GM19239 (cell line): ENCODE data around the gene FAM151B.
"Not testable (repeated sequence)": the region's sequence is repeated elsewhere in the genome, so short reads cannot be mapped to it uniquely, and the experiment has no call there.

Experiments used
- DNase-seq: peaks from one replicate; pipeline ENCODE4 v3.0.0; 2011; ENCODE audit warnings: low spot score; ENCODE audit not compliant: insufficient read length
- FAIRE-seq: peaks from 2 replicates; lab custom pipeline; 2011; peaks lifted over from hg19 to GRCh38; lab: Jason Lieb, UNC

FAM151B gene, protein sequence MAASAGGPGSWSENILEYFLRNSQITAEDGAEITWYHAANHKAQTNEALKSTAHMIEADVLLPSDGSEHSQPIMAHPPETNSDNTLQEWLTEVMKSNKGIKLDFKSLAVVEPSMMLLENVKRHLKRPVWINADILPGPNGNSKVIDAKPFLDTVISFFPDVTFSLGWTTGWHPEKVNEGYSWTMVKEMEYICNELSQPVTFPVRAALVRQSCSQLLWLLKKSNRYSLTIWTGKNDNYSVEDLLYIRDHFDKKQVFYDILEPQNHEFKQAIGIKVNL

DNA sequence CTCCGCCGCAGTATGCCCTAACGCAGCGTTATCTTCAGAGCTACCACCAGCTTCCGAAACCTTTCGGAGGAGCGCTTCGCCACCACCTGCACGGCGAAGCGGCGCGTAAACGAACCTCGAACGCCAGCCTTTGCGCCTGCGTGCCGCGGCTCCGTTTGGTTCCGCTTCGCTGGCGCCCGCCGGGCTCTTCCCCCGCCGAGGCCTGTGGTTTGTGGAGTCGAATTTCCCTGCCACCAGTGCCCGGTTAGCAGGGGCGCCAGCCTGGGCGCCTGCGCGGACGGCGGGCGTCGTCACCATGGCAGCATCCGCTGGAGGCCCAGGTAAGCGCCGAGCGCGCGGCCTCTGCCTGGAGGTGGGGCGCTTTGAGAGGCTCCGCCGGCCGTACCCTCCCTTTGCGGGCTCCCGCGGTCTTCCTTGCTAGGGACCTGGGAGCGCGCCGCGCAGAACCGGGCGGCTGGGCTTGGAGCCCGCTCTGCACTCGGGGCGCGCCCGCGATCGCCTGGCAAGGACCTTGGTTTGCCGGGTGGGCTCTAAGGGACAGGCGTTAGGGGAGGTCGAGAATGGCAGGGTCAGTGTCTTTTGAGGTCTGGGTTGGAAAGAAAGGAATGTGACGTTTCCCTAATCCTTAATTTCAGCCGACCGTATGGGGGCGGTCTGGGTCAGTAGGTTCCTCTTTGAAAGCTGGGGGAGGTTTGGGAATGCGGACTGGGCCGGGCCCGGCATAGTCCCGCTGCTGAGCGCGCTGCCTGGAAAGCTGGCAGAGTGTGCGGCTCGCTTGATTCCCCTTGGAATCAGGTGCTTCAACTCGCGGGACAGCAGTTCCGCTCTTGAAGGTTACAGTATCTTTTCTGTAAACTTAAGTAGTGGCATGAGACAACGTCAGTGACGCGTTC is at the start of gene FAM151B:
Gene FAM151B (plus strand): TSS at position 272 of the 893 bp plus-strand sequence. CDS start 24 bp downstream, at position 296.
- DNase-seq (peak; percentile 62), FAIRE-seq (peak; percentile 85)

GRCh38 chr5:80438739-80439138 is 49.2 kb upstream of the FAM151B start:
- DNase-seq (no peak), FAIRE-seq (peak; percentile 11)

DNA sequence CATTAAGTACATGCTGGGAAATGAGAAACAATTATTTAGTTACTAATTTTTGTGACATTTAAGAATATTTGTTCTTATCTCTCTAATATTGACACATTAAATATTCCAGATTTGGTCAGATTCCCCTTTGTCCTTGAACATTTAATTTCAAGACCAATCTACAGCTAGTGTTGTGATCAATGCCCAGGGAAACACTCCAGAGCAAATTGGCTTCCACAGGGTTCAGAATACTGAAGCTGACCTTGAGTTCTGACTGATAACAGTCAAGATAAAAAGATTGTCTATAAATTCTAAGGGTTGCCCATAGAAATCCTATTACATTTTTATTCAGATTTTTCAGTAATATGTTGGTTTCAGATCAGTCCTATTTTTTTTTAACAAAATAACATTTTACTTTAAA is 48.7 kb upstream of the FAM151B start:
- DNase-seq = no peak
- no peak for FAIRE-seq

DNA sequence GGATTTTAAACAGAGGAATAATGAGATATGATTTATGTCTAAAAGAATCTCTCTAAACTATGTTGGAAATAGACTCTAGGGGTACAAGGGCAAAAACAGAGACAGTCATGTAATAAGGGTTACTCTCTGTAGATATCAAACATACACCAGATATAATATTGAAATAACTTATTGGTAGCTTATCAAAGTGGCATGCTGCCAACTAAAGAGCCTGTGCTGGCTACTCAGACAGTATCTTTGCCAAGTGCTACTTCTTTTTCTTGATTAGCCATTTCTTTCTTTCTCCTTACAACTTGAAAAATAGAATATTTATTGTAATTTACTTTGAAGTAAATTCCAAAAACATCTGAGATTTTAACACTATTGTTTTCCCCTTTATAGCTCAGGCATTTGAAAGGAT is 45.2 kb upstream of the FAM151B start:
- no peak for FAIRE-seq

DNA sequence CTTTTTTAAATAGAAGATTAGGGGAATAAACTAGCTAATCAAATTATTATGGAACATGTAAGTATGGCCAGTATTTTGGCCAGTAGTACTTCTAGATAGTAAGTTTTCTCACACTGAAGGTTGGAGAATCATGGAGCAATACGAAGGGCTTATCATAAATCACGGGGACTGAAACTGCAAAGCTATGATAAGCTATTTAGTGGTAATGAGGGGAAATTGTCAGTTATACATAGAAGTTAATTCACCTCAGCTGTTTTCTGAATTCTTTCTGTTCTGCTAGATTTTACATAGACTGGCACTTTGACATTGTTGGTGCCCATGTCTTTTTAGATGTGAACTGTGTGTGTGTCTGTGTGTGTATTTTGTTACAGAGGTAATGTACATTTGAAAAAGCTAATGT is 34.5 kb upstream of the FAM151B start:
- FAIRE-seq = no peak

More for the DNA sequence above, 45.2 kb upstream of the FAM151B start:
- DNase-seq = no peak

GRCh38 chr5:80463269-80463668 is 24.6 kb upstream of the FAM151B start:
- no peak for DNase-seq
- FAIRE-seq = no peak

More for the DNA sequence above, 34.5 kb upstream of the FAM151B start:
- no peak for DNase-seq

DNA sequence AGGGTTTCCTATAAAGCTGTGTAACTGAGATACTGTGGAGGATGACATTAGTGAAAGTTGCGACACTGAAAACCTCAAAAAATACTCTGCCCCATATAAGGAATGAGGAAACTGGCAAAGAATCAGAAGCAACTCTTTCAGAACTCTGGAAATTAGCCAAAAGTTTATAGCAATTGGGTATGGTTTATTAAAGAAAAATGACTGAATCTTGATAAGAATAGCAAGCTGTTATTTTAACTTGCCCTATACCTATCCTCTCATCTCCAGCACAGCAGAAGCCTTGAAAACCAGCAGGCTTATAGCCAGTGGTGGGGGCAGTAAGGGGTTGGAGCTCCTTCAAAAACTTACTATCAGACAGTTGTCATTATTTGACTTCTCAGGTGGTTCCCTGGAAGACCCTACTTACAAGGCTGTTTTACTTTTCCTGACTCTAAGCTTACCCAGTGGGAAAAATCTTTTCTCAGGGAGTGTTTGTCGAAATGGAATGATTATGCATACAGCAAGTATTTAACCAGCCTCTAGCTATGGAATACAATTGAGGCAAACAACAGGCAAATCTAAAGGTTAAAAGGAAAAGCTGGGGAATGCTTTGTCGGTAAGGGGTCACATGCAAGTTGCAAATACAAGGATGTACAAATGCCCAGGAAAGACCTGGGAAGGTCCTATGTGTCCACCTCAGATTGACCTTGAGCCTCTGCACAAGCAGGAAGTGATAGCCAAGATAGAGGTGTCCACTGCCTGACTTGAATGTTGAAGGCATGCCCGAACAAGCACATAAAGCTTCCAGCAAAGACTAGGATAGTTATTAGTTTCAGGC is 21.0 kb upstream of the FAM151B start:
- FAIRE-seq (no peak), DNase-seq (no peak)

GRCh38 chr5:80468131-80468530 is 19.8 kb upstream of the FAM151B start:
- DNase-seq (no peak), FAIRE-seq (no peak)

DNA sequence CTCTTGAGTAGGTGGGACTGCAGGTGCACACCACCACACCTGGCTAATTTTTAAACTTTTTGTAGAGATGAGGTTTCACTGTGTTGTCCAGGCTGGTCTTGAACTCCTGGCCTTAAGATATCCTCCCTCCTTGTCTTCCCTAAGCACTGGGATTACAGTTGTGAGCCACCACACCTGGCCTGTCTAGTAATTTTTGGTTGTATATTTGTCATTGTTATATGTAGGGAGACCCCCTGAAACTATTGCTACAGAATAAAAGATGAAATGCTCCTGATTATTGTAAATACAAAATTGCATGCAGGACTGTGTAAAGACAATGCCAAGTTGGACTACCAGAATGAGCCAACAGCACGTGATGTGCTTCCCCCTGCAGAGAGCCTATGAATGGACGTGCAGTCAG is 17.3 kb upstream of the FAM151B start:
- FAIRE-seq, DNase-seq: not testable (repeated sequence)

DNA sequence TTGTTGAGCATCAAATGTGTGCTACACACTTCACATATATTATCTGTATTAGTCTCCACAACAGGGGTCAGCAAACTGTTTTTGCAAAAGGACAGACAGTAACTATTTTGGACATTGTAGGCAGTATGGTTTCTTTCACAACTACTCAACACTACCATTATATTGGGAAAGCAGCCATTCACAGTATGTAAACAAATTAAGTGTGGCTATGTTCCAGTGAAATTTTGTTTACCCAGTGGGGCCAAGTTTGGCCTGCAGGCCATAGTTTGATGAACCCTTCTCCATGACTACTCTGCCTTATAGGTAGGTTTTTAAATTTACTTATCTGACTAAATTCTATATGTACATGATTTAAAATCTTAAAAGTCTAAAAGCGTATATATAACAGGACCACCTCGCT is 13.0 kb upstream of the FAM151B start:
- FAIRE-seq = no peak
- no peak for DNase-seq

DNA sequence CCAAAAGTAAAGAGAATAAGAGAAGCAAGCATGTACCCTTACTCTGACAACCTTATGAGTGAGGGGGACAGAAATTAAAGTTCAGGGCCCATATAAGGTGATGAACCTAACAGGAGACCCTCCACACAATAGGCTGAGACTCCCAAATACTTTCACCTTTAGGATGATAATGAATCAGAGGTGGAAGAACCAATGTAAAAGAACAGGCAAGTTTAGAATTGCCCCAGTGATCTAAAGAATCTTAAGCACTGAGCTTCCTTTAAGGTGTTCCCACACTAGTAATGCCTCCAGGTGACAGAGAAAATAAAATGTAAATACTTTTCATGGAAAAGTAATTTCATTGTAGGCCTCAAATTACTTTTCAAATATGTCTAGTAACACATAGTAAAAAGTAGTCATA is 8.2 kb upstream of the FAM151B start:
- DNase-seq (no peak), FAIRE-seq (no peak)

- FAIRE-seq (no peak), DNase-seq (no peak)
Measured at GRCh38 chr5:80480354-80480753, 7.5 kb upstream of the FAM151B start.

GRCh38 chr5:80481019-80481893 is 6.6 kb upstream of the FAM151B start:
- DNase-seq = peak; percentile 24
- FAIRE-seq = peak; percentile 82

DNA sequence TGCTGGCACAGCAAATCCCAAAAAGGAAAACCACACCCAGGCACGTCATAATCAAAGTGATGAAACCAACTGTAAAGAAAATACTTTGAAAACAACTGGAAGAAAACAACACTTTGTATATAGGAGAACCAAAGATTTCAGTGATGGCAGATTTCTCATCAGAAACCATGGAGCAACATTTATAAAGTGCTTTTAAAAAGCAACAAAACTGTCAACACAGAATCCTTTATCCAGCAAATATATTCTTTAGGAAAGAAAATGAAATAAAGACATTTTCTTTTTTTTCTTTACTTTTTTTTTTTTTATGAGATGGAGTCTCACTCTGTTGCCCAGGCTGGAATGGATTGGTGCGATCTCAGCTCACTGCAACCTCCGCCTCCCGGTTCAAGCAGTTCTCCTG is 5.3 kb upstream of the FAM151B start:
- FAIRE-seq = no peak
- DNase-seq = no peak

GRCh38 chr5:80483636-80484232 is 4.2 kb upstream of the FAM151B start:
- DNase-seq (no peak), FAIRE-seq (no peak)

GRCh38 chr5:80487444-80487828 is 464 bp upstream of the FAM151B start:
- DNase-seq = no peak
- no peak for FAIRE-seq

DNA sequence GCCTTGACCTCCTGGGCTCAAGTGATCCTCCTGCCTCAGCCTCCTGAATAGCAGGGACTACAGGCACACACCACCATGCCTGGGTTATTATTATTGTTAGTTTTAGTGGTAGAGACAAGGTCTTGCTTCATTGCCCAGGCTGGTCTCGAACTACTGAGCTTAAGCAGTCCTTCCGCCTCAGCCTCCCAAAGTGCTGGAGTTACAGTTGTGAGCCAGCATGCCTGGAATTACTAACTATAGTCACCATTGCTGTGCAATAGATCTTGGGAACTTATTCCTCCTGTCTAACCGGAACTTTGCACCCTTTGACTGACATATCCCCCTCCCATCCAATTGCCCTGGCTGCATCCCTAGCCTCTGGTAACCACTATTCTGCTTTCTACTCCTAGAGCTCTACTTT is 3.4 kb downstream of the FAM151B start:
- DNase-seq (no peak), FAIRE-seq (no peak)

DNA sequence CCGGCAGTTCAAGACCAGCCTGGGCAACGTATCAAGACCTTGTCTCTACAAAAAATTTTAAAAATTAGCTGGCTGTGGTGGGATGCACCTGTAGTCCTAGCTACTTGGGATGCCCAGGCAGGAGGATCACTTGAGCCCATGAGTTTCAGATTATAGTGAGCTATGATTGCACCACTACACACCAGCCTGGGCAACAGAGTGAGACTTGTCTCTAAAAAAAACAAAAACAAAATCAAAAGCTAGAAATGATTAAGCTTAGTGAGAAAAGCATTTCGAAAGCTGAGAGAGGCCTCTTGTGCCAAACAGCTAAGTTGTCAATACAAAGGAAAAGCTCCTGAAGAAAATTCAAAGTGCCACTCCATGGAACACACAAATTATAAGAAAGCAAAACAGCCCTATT is 4.8 kb downstream of the FAM151B start:
- DNase-seq (no peak), FAIRE-seq (no peak)

GRCh38 chr5:80493443-80493842 is 5.5 kb downstream of the FAM151B start:
- not testable (repeated sequence) for FAIRE-seq, DNase-seq
